HepG2 (cell line): ENCODE results near the gene SLC35B4. TPM values are rescaled to one million over a fixed set of nuclear protein-coding genes. Genes with fewer than 3 reads are reported as not detected.

Experiments
- CBX2 ChIP-seq, 2 experiments: fragments of 200-600 bp in 1 of 2; sonication (generic); formaldehyde crosslinking in 1 of 2; IDR thresholded peaks; 2 replicates each; pipeline versions ENCODE4 v1.7.0 to v1.8.1; 2018 to 2022; ENCODE audit warnings: low read depth in 2 of 2, low read length in 1 of 2, mild to moderate bottlenecking in 1 of 2, missing genetic modification reagents in 1 of 2
- HMGXB4 ChIP-seq, 2 experiments: sonication (generic) in 1 of 2; formaldehyde crosslinking in 1 of 2; IDR thresholded peaks; 2 replicates each; pipeline versions ENCODE4 v1.4.0 to v1.6.1; 2018 to 2020; ENCODE audit warnings: missing genetic modification reagents in 2 of 2, borderline replicate concordance in 1 of 2, low read depth in 1 of 2, mild to moderate bottlenecking in 1 of 2, missing biosample characterization in 1 of 2
- KLF15 ChIP-seq: sonication (generic); formaldehyde crosslinking; IDR thresholded peaks from 2 replicates; pipeline ENCODE4 v1.8.1; 2023; ENCODE audit warnings: borderline replicate concordance, mild to moderate bottlenecking, inconsistent platforms, missing genetic modification reagents, mixed read lengths
- MAFG ChIP-seq: sonication (generic); formaldehyde crosslinking; IDR thresholded peaks from 2 replicates; pipeline ENCODE4 v1.5.1; 2020; ENCODE audit warnings: mild to moderate bottlenecking, missing genetic modification reagents
- ONECUT2 ChIP-seq: sonication (generic); formaldehyde crosslinking; IDR thresholded peaks from 2 replicates; pipeline ENCODE4 v1.4.0; 2020; ENCODE audit warnings: missing genetic modification reagents
- SOX5 ChIP-seq: IDR thresholded peaks from 2 replicates; pipeline ENCODE4 v1.6.1; 2016; ENCODE audit warnings: borderline replicate concordance
- TFDP1 ChIP-seq: IDR thresholded peaks from 2 replicates; pipeline ENCODE4 v1.6.1; 2016; ENCODE audit warnings: missing compliant biosample characterization, missing genetic modification reagents, borderline replicate concordance
- ZBTB38 ChIP-seq: sonication (generic); formaldehyde crosslinking; IDR thresholded peaks from 2 replicates; pipeline ENCODE4 v1.5.1; 2020; ENCODE audit warnings: mild to moderate bottlenecking, missing genetic modification reagents
- ZNF275 ChIP-seq: sonication (generic); formaldehyde crosslinking; IDR thresholded peaks from 2 replicates; pipeline ENCODE4 v1.8.0; 2022; ENCODE audit warnings: missing genetic modification reagents, mild to moderate bottlenecking, inconsistent platforms, borderline replicate concordance
- ZNF543 ChIP-seq: sonication (generic); formaldehyde crosslinking; IDR thresholded peaks from 2 replicates; pipeline ENCODE4 v1.4.0; 2020; ENCODE audit warnings: mild to moderate bottlenecking, missing genetic modification reagents
- ZNF557 ChIP-seq: sonication (generic); formaldehyde crosslinking; IDR thresholded peaks from 2 replicates; pipeline ENCODE4 v1.4.0; 2020; ENCODE audit warnings: missing genetic modification reagents
- ZNF629 ChIP-seq: sonication (generic); formaldehyde crosslinking; conservative IDR thresholded peaks from 2 replicates; pipeline ENCODE4 v1.5.0; 2020; ENCODE audit warnings: missing genetic modification reagents
- ZNF781 ChIP-seq: sonication (generic); formaldehyde crosslinking; IDR thresholded peaks from 2 replicates; pipeline ENCODE4 v1.5.1; 2020; ENCODE audit warnings: borderline replicate concordance, mild to moderate bottlenecking, missing genetic modification reagents; ENCODE audit errors: not compliant biosample characterization
- ZSCAN21 ChIP-seq: sonication (generic); formaldehyde crosslinking; IDR thresholded peaks from 2 replicates; pipeline ENCODE4 v1.8.0; 2022; ENCODE audit warnings: mild to moderate bottlenecking, missing genetic modification reagents, moderate library complexity, borderline replicate concordance
- ZSCAN25 ChIP-seq: sonication (generic); formaldehyde crosslinking; IDR thresholded peaks from 2 replicates; pipeline ENCODE4 v1.8.0; 2022; ENCODE audit warnings: mild to moderate bottlenecking, missing genetic modification reagents
- polyA plus RNA-seq, 8 experiments: library from polyadenylated mRNA; depleted of rRNA in 3 of 8; stranded (reverse) in 7 of 8; unstranded in 1 of 8; fragments of >200 nt; fragmentation: Illumina TruSeq in 4 of 8; extraction: Trizol in 4 of 8; gene quantifications; 2 replicates each; pipeline versions ENCODE4 v1.2.1 to v1.2.3, GENCODE V29; 2011 to 2016; ENCODE audit warnings: low read depth in 4 of 8, missing spikeins in 1 of 8, mixed read lengths in 1 of 8; ENCODE audit not compliant: insufficient read depth in 1 of 8
- total RNA-seq, 5 experiments: library from RNA; depleted of rRNA; stranded (reverse); fragments of >200 nt; fragmentation: Illumina TruSeq; extraction: Trizol; gene quantifications; 2 replicates each; pipeline ENCODE4 v1.2.3, GENCODE V29; 2016; ENCODE audit warnings: low read depth in 1 of 5
- TF ChIP-seq, protein P1 (sequence below): IDR thresholded peaks from 2 replicates; pipeline ENCODE4 v1.6.1; 2012; ENCODE audit warnings: inconsistent platforms
- TF ChIP-seq, protein P2 (sequence below), 2 experiments: sonication (generic) in 1 of 2; formaldehyde crosslinking in 1 of 2; IDR thresholded peaks; 2 replicates each; pipeline versions ENCODE4 v1.5.1 to v1.6.1; 2011 to 2020; ENCODE audit warnings: borderline replicate concordance in 1 of 2, low read depth in 1 of 2, low read length in 1 of 2, mild to moderate bottlenecking in 1 of 2, missing genetic modification reagents in 1 of 2, moderate library complexity in 1 of 2
- TF ChIP-seq, protein P3 (sequence below): sonication (generic); formaldehyde crosslinking; IDR thresholded peaks from 2 replicates; pipeline ENCODE4 v1.4.0; 2020; ENCODE audit warnings: mild to moderate bottlenecking, missing genetic modification reagents

Gene SLC35B4
- total and polyA plus RNA-seq, 2 of the 13 experiments (the other 11 are each of a cell fraction or from before 2014, with no cell fraction given), result 17.1 to 17.8 TPM

DNA sequence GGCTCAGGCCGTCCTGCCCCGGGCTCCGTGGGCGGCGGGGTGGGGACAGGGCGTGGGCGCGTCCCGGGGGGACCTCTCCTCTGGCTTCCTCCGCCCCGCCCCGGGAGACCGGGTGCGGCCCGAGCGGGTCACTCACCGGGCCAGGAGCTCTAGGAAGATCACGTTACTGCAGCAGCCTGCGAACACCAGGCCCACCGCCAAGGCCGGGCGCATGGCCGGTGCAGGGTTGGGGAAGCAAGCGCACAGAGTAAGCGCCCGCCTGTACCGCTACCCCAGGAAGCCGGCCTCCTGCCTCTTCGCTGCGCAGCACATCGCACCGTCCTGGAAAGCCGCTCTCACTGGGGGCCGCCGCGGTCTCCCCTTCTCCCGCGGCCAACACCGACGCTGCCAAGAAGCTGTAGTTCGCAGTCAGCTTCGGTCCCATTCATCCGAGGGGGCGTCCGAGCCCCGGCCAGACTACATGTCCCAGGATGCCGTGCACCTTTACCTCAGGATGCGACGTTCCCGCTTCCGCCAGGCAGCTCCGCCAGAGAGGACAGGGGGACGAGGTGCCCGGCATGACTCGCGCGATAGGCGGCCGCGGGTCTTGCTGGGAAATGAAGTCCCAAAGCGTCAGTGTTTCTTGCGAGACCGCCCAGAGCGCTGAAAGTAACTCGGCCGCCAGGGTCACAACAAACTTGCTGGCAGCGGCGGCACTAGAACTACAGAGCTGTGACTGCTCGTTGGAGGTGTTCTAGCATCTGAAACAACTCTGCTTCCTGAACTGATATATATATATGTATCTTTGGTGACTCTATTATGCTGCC is at the start of gene SLC35B4 (continued):
- TF ChIP-seq TFDP1 (CRISPR knock-in tag) (peak; percentile 71; the same call in 1 of the 2 replicates), ZBTB38 (peak; percentile 47; the same call in 1 of the 2 replicates), ZNF781 (CRISPR knock-in tag) (peak; percentile 42), KLF15 (CRISPR knock-in tag) (no peak), HMGXB4 (CRISPR knock-in tag; IDR thresholded peaks at IDR 0.05; ENCODE audit: borderline replicate concordance in 1 of 2, low read depth in 1 of 2) (peak; percentile 71 to 91), ZNF543 (CRISPR knock-in tag) (peak; percentile 91), ZNF557 (CRISPR knock-in tag) (no peak), SOX5 (CRISPR knock-in tag) (peak; percentile 50; the same call in 1 of the 2 replicates), ZNF629 (CRISPR knock-in tag) (no peak), ZSCAN25 (CRISPR knock-in tag) (peak; percentile 63; the same call in 1 of the 2 replicates), ZSCAN21 (CRISPR knock-in tag) (peak; percentile 85; the same call in 1 of the 2 replicates), ONECUT2 (CRISPR knock-in tag) (no peak), CBX2 (IDR thresholded peaks at IDR 0.05; ENCODE audit: low read depth, low read length) (no peak), CBX2 (CRISPR knock-in tag; IDR thresholded peaks at IDR 0.05; ENCODE audit: low read depth) (no peak), ZNF275 (CRISPR knock-in tag) (0 out of 2 replicates have a peak, but pooled peaks have one; percentile 90), MAFG (CRISPR knock-in tag) (no peak)
- TF ChIP-seq, protein P1, sequence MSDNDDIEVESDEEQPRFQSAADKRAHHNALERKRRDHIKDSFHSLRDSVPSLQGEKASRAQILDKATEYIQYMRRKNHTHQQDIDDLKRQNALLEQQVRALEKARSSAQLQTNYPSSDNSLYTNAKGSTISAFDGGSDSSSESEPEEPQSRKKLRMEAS, result peak; percentile 51; the same call in 1 of the 2 replicates
- TF ChIP-seq, protein P2, sequence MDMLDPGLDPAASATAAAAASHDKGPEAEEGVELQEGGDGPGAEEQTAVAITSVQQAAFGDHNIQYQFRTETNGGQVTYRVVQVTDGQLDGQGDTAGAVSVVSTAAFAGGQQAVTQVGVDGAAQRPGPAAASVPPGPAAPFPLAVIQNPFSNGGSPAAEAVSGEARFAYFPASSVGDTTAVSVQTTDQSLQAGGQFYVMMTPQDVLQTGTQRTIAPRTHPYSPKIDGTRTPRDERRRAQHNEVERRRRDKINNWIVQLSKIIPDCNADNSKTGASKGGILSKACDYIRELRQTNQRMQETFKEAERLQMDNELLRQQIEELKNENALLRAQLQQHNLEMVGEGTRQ (IDR thresholded peaks at IDR 0.05; ENCODE audit: low read depth, low read length), result no peak
- TF ChIP-seq, protein P2 (CRISPR knock-in tag; IDR thresholded peaks at IDR 0.05; ENCODE audit: borderline replicate concordance), result no peak; the same call in 1 of the 2 replicates
- TF ChIP-seq, protein P3, sequence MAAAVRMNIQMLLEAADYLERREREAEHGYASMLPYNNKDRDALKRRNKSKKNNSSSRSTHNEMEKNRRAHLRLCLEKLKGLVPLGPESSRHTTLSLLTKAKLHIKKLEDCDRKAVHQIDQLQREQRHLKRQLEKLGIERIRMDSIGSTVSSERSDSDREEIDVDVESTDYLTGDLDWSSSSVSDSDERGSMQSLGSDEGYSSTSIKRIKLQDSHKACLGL (CRISPR knock-in tag), result peak; percentile 55; the same call in 1 of the 2 replicates
